Limb (tissue), 2 donors: Measurements from ENCODE around the gene PLOD1.
A peak's percentile ranks its signal among the peaks of the same experiment; 100 is the strongest.
"Not testable (repeated sequence)": the region's sequence is repeated elsewhere in the genome, so short reads cannot be mapped to it uniquely, and the experiment has no call there.

Experiments
- DNase-seq, 2 donors: peaks; one replicate each; pipeline ENCODE4 v3.0.0-alpha.2; 2016; ENCODE audit errors: extremely low spot score in 2 of 2

Gene PLOD1

DNA sequence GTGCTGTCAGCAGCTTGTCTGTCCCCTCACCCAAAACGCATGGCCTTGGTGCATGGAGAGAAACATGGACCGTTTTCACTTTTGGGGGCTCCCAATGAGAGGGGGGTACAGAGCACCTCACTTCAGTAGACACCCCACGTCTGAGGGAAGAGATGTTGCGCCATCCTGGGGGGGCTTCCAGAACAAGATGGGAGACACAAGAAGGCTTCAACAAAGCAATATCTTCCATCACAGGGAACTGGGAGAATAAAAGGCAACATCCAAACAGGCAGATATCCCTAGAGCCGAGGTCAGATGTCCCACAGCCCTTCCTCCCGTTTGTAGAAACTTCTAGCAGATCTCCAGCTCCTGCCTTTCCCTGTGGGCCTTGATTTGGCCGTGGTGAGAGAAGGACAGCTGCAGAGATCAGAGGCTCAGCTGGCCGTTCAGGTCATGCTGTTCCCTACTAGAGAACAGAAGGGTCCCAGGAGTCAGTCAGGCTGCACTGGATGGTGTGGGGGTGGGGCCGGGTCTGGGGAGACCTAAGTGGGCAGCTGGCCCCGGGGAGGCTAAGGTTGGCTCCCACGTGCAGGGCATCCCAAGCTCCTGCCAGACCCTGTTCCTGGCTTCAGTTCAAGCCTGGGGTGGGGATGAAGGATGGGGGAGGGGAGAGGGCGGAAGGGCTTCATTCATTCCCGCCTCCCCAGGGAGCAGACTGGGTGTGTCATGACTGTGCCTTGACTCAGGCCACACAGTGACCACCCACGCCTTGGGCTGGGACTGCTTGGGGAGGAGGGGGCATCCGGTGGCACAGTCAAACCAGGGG, 4.4 kb downstream of the PLOD1 start:
- peak in 1 of 2 donors; percentile 29 for DNase-seq

DNA sequence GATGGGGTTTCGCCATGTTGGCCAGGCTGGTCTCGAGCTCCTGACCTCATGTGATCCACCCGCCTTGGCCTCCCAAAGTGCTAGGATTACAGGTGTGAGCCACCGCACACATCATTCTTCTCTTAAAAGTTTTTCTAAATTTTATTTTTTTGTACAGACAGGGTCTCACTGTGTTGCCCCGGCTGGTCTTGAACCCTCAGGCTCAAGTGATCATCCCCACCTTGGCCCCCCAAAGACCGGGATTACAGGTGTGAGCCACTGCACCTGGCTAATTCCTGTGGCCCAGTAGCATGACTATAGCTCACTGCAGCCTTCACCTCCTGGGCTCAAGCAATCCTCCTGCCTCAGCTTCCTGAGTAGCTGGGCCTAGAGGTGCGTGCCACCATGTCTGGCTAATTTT, 5.3 kb downstream of the PLOD1 start:
- DNase-seq = not testable (repeated sequence)

DNA sequence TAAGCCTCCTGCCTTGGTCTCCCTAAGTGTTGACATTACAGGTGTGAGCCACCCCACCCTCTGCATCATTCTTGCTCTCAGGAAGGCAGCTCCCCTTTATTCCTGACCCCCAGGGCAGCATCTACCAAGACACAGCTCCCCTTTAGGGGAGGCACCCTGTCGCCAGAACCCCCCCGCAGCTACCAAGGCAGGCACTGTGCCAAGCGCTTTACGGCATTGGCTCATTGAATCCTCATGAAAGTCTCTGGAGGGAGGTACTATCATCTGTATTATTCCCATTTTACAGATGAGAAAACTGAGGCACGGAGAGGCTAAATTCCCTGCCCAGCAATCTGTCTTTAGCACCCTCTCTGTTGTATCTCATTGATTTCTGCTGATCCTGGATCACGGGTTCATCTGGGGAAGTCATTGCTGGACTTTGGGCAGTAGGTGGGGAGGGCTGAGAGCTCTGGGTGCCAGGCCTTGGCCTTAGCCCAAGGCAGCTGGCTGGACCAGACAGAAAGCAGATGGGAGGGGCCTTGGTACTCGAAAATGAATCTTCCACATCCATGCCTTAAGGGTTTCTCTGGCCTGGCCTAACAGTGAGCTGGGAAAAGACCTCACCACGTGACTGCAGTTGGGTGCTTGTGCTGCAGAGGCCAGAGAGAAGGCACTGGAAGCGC, 5.9 kb downstream of the PLOD1 start:
- DNase-seq = no peak

DNA sequence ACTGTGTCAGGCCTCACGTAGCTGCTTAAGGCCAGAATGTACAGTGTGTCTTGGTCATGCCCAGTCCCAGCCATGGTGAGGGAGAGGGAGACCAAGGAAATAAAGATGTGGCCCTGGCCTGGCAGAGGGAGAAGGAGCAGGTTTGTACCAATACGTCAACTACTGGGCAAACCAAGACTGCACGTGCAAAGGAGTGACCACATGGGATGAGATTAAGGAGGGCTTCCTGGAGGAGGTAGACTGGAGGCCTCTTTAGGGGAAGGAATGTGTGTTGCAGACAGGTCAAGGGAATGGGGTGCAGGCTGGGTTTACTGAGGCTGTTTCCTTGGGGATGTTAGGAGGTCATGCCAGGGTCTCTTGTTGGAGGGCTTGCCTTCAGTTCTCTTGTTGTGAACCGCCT, 7.8 kb downstream of the PLOD1 start:
- DNase-seq = no peak

DNA sequence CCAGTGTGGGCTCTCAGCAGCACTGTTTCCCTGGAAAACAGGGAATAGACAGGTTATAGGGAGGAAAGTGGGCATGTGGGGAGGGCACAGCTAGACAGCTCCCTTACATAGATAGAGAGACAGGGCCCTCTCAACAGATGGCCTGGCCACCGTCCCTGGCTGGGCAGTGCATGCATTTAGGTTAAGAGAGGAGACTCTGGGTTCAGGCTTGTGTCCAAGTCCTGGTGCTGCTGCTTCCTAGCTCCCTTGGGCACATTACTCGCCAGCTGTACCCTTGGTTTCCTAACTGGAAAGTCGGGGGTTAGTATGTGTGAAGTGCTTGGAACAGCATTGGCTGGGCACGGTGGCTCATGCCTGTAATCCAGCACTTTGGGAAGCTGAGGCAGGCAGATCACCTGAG, 9.1 kb downstream of the PLOD1 start:
- DNase-seq = no peak

GRCh38 chr1:11944358-11944931, 9.9 kb downstream of the PLOD1 start:
- DNase-seq = peak; percentile 53 to 83

- no peak for DNase-seq
Measured at GRCh38 chr1:11946647-11947046, 12.1 kb downstream of the PLOD1 start.

DNA sequence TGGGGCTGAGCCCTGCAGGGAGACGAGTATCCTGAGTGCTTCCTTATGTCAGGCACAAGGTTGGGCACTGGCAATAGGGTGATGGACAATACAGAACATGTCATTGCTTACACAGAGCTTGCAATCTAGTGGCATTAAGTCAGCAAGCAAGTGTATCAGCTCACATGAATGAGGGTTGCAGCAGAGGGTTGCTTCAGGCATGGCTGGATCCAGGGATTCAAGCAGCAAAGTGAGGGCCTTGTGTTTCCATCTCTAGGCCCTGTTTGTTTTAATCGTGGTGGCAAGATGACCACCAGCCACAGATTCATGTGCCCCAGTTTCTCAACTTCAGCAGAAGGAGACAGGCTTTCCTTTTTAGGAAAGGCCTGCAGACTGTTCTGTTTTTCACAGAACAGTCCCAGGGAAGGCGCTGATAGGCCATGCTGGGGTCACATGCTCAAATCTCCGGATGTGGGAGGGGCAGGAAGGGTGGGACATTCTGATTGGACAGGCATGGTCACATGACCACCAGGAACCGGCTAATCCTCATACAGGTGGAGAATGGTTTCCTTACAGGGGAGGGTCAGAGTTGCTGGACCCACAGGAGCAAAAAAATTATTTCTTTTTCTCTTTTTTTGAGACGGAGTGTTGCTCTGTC, 14.4 kb downstream of the PLOD1 start:
- no peak for DNase-seq

DNA sequence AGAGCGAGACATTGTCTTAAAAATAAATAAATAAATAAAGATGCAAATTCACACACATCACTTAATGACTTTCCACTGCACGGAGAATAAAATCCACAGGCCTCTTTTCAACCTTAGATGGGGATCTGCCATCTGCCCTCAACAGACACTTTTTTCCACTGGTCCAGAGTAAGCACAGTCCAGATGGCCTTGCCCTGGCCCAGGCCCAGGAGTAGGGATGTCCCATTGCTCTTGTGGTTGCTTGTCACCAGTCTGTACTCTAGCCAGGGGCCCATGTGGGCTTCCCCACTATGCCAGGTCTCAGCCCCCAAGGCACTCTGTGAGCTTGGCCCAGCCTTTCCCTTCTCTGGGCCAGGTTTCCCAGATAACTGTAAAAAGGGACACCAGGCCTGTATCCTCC, 17.4 kb downstream of the PLOD1 start:
- DNase-seq = no peak

DNA sequence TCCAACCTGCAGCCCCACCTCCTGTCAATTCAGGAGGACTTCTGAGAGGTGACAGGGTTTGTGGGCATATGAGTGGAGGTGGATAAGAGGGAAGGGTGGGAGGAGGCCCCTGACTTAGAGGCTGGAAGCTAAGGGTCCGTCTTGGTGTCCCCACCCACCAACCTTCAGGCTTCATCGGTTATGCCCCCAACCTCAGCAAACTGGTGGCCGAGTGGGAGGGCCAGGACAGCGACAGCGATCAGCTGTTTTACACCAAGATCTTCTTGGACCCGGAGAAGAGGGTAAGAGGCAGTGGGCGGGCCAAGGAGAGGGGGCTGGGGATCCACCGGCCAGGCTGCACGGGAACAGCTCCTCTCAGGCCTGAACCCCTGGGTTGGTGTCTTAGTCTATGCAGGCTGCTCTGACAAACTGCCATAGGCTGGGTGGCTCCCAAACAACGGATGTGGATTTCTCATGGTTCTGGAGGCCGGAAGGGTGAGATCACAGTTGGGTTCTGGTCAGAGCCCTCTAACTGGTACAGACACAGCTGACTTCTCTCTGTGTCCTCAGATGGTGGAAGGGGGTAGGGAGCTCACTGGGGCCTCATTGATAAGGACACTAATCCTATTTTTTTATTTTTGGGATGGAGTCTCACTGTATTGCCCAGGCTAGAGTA, 18.1 kb downstream of the PLOD1 start:
- no peak for DNase-seq

DNA sequence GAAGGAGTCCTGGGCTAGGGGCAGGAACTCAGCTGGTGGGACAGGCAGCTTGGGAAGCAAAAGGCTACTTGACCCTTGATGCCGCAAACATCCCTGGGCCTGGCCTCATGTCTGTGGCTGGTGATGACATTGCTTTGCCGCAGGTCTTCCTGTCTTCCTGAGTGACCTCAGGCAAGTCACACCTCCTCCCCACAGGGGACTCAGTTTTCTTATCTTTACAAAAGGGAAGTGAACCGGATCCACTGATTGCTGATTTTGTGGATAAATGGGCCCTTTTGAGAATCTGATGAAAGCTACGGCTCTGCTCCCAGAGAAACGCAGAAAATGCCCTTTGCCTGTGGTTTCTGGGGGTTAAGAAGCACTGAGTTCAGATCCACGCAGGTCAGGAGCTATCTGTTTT, 20.7 kb downstream of the PLOD1 start:
- DNase-seq = no peak

GRCh38 chr1:11957398-11957797, 22.9 kb downstream of the PLOD1 start:
- no peak for DNase-seq

GRCh38 chr1:11957897-11958296, 23.4 kb downstream of the PLOD1 start:
- DNase-seq = no peak

GRCh38 chr1:11960276-11960675, 25.8 kb downstream of the PLOD1 start:
- no peak for DNase-seq

GRCh38 chr1:11960715-11961114, 26.2 kb downstream of the PLOD1 start:
- DNase-seq = no peak

- DNase-seq = no peak
Measured at GRCh38 chr1:11961230-11961629, 26.7 kb downstream of the PLOD1 start.

DNA sequence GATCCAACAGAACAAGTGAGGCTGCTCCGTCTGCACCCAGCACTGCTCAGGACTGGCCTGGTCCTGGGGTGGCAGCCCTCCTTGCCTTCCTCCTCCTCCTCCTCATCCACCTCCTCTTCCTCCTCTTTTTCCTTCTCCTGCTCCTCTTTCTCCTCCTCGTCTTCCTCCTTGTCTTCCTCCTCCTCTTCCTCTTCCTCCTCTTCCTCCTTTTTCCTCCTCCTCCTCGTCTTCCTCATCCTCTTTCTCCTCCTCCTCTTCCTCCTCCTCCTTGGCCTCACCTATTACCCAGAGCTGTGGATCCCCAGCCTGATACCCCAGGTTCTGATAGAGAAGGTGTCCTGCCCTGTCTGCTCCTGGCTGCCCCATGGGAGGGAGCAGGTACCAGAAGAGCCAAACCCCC, 29.1 kb downstream of the PLOD1 start:
- no peak for DNase-seq

DNA sequence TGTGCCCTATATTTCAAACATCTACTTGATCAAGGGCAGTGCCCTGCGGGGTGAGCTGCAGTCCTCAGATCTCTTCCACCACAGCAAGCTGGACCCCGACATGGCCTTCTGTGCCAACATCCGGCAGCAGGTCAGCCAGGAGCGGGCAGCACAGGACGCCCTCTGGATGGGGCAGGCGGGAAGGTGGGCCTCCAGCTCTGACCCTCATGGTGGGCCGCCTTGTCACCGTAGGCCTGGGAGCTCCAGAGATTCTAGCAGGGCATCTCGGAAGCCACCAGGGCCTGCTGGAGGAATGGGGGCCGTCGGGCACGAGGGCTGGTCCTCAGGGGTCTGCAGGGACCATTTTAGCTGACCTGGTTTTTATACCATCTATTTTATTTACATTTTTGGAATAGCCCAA, 30.1 kb downstream of the PLOD1 start:
- DNase-seq = no peak

- DNase-seq = no peak
Measured at GRCh38 chr1:11967028-11967547, 32.6 kb downstream of the PLOD1 start.

- DNase-seq = no peak
Measured at GRCh38 chr1:11970441-11971185, 36.1 kb downstream of the PLOD1 start.

DNA sequence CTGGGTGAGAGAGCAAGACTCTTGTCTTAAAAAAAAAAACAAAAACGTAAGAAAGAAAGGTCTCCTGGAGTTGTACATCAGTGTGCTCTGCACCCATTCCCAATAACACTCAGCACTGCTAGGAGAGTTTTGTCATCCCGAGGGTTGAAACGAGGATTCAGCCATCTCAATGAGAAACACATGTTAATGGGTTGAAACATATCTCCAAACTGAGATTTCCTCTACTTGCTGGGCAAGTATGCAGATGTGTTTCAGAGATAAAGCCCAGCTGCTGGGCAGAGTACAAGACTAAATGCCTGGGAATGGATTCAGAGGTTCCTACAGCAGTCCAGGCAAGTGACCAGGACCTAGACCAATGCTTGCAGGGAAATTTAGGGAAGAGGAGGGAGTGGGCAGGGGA, 43.1 kb downstream of the PLOD1 start:
- DNase-seq = no peak
